H9 (cell line): Measurements from ENCODE around the gene NHSL1. TPM values are rescaled to one million over a fixed set of nuclear protein-coding genes. Genes with fewer than 3 reads are reported as not detected.

ENCODE experiments used
- DNase-seq: peaks from one replicate; pipeline ENCODE4 v3.0.0-alpha.2; 2017
- H2AFZ ChIP-seq: one replicate; pipeline ENCODE4 v1.6.1; 2013; ENCODE audit warnings: mild to moderate bottlenecking, low read length, control low read depth, moderate library complexity
- H2AK5ac ChIP-seq: 2 replicates; pipeline ENCODE4 v1.6.1; 2013; ENCODE audit warnings: low read length, control low read depth, mixed read lengths; ENCODE audit not compliant: insufficient read length
- H2BK120ac ChIP-seq: one replicate; pipeline ENCODE4 v1.6.1; 2013; ENCODE audit warnings: low read depth, mild to moderate bottlenecking, low read length, control low read depth, inconsistent platforms; ENCODE audit not compliant: poor library complexity, severe bottlenecking
- H2BK12ac ChIP-seq: 2 replicates; pipeline ENCODE4 v1.6.1; 2013; ENCODE audit warnings: low read length, control low read depth, mixed read lengths, low read depth; ENCODE audit not compliant: insufficient read length
- H2BK15ac ChIP-seq: 2 replicates; pipeline ENCODE4 v1.6.1; 2013; ENCODE audit warnings: low read depth, low read length, control low read depth
- H2BK20ac ChIP-seq: one replicate; pipeline ENCODE4 v1.6.1; 2013; ENCODE audit warnings: low read depth, mild to moderate bottlenecking, low read length, control low read depth, inconsistent platforms; ENCODE audit not compliant: poor library complexity, severe bottlenecking
- H2BK5ac ChIP-seq: 2 replicates; pipeline ENCODE4 v1.6.1; 2013; ENCODE audit warnings: low read length, control low read depth, mixed read lengths; ENCODE audit not compliant: insufficient read length
- H3K14ac ChIP-seq: 2 replicates; pipeline ENCODE4 v1.6.1; 2013; ENCODE audit warnings: low read length, control low read depth; ENCODE audit not compliant: insufficient read depth
- H3K18ac ChIP-seq: 2 replicates; pipeline ENCODE4 v1.6.1; 2013; ENCODE audit warnings: low read depth, mild to moderate bottlenecking, mixed read lengths, low read length, control low read depth; ENCODE audit not compliant: insufficient read length
- H3K23ac ChIP-seq: 2 replicates; pipeline ENCODE4 v1.6.1; 2013; ENCODE audit warnings: low read length, control low read depth, mixed read lengths, low read depth; ENCODE audit not compliant: insufficient read length
- H3K23me2 ChIP-seq: 2 replicates; pipeline ENCODE4 v1.6.1; 2013; ENCODE audit warnings: low read depth, mild to moderate bottlenecking, mixed read lengths, low read length, control low read depth; ENCODE audit not compliant: insufficient read length, poor library complexity, severe bottlenecking
- H3K27ac ChIP-seq: 2 replicates; pipeline ENCODE4 v1.5.1; 2013; ENCODE audit warnings: low read length, control low read depth, mixed read lengths, low read depth; ENCODE audit not compliant: insufficient read length
- H3K27me3 ChIP-seq: 2 replicates; pipeline ENCODE4 v1.6.1; 2013; ENCODE audit warnings: low read length, control low read depth, inconsistent platforms; ENCODE audit not compliant: insufficient read depth
- H3K4ac ChIP-seq: 2 replicates; pipeline ENCODE4 v1.6.1; 2013; ENCODE audit warnings: low read depth, mild to moderate bottlenecking, control low read depth, inconsistent platforms, low read length, moderate library complexity
- H3K4me1 ChIP-seq: 2 replicates; pipeline ENCODE4 v1.6.1; 2013; ENCODE audit warnings: low read length, control low read depth, inconsistent platforms; ENCODE audit not compliant: insufficient read depth
- H3K4me2 ChIP-seq: 2 replicates; pipeline ENCODE4 v1.6.1; 2013; ENCODE audit warnings: low read length, control low read depth, mixed read lengths; ENCODE audit not compliant: insufficient read length, insufficient read depth
- H3K56ac ChIP-seq: 2 replicates; pipeline ENCODE4 v1.6.1; 2013; ENCODE audit warnings: low read depth, mild to moderate bottlenecking, mixed read lengths, low read length, control low read depth; ENCODE audit not compliant: insufficient read length
- H3K79me1 ChIP-seq: 2 replicates; pipeline ENCODE4 v1.6.1; 2013; ENCODE audit warnings: low read depth, mild to moderate bottlenecking, moderate library complexity, low read length, control low read depth, inconsistent platforms; ENCODE audit not compliant: insufficient read depth, poor library complexity, severe bottlenecking
- H3K79me2 ChIP-seq: 2 replicates; pipeline ENCODE4 v1.6.1; 2013; ENCODE audit warnings: low read length, control low read depth, inconsistent platforms; ENCODE audit not compliant: insufficient read depth
- H3K9ac ChIP-seq: 2 replicates; pipeline ENCODE4 v1.6.1; 2013; ENCODE audit warnings: low read length, control low read depth, mixed read lengths; ENCODE audit not compliant: insufficient read length; ENCODE audit errors: extremely low read depth
- H3K9me3 ChIP-seq: one replicate; pipeline ENCODE4 v1.6.1; 2013; ENCODE audit warnings: low read depth, low read length, inconsistent platforms; ENCODE audit not compliant: control insufficient read depth
- H3T11ph ChIP-seq: one replicate; pipeline ENCODE4 v1.6.1; 2013; ENCODE audit warnings: mild to moderate bottlenecking, low read length, control low read depth, inconsistent platforms
- H4K20me1 ChIP-seq: one replicate; pipeline ENCODE4 v1.6.1; 2013; ENCODE audit not compliant: control insufficient read depth, insufficient read length, insufficient read depth
- H4K5ac ChIP-seq: 2 replicates; pipeline ENCODE4 v1.6.1; 2013; ENCODE audit warnings: low read depth, mild to moderate bottlenecking, mixed read lengths, low read length, control low read depth; ENCODE audit not compliant: insufficient read length
- H4K8ac ChIP-seq: replicated peaks from 2 replicates; pipeline ENCODE4 v1.6.1; 2013; ENCODE audit warnings: low read length, control low read depth, mixed read lengths, low read depth; ENCODE audit not compliant: insufficient read length
- H4K91ac ChIP-seq: 2 replicates; pipeline ENCODE4 v1.6.1; 2013; ENCODE audit warnings: low read depth, mild to moderate bottlenecking, moderate library complexity, mixed read lengths, low read length, control low read depth; ENCODE audit not compliant: insufficient read length
- H3K27ac Mint-ChIP-seq, 3 experiments: 2 replicates in 2 of 3; 3 replicates in 1 of 3; pipeline ENCODE4 v1.8.0; 2020 to 2021; ENCODE audit warnings: mixed read lengths in 3 of 3, mild to moderate bottlenecking in 1 of 3, moderate library complexity in 1 of 3
- H3K27me3 Mint-ChIP-seq: 2 replicates; pipeline ENCODE4 v1.8.0; 2021; ENCODE audit warnings: low read depth, mild to moderate bottlenecking, moderate library complexity, mixed read lengths
- H3K36me3 Mint-ChIP-seq, 3 experiments: 2 replicates in 2 of 3; 3 replicates in 1 of 3; pipeline ENCODE4 v1.8.0; 2020 to 2021; ENCODE audit warnings: low read depth in 3 of 3, mixed read lengths in 3 of 3; ENCODE audit not compliant: insufficient read depth in 1 of 3
- H3K4me1 Mint-ChIP-seq, 2 experiments: 2 replicates each; pipeline ENCODE4 v1.8.0; 2020; ENCODE audit warnings: mixed read lengths in 2 of 2
- H3K4me3 Mint-ChIP-seq, 2 experiments: 2 replicates in 1 of 2; 3 replicates in 1 of 2; pipeline ENCODE4 v1.8.0; 2020 to 2021; ENCODE audit warnings: mild to moderate bottlenecking in 2 of 2, mixed read lengths in 2 of 2, moderate library complexity in 1 of 2
- H3K9me3 Mint-ChIP-seq, 2 experiments: 2 replicates in 1 of 2; 3 replicates in 1 of 2; pipeline ENCODE4 v1.8.0; 2020; ENCODE audit warnings: mild to moderate bottlenecking in 2 of 2, mixed read lengths in 2 of 2, moderate library complexity in 1 of 2
- WGBS: extraction: QIAGEN DNeasy Blood & Tissue Kit; methylation state at CpG from one replicate; pipeline ENCODE4 v1.1.7; 2013; ENCODE audit warnings: missing lambda C conversion rate, low lambda C conversion rate, mixed read lengths; ENCODE audit not compliant: insufficient read length; ENCODE audit errors: extremely low coverage; 5-methylcytosine and 5-hydroxymethylcytosine counted together
- total RNA-seq: library from RNA; stranded (reverse); gene quantifications from 2 replicates; pipeline ENCODE4 v1.2.1, GENCODE V29; 2021
- TF ChIP-seq, protein P1 (sequence below): fragments of 200-600 bp; sonication (generic); conservative IDR thresholded peaks from 3 replicates; pipeline ENCODE4 v1.8.0; 2021; ENCODE audit warnings: antibody characterized with exemption, mild to moderate bottlenecking

Gene NHSL1
- total RNA-seq, 1 experiment from 2014 or later = 28.7 TPM

DNA sequence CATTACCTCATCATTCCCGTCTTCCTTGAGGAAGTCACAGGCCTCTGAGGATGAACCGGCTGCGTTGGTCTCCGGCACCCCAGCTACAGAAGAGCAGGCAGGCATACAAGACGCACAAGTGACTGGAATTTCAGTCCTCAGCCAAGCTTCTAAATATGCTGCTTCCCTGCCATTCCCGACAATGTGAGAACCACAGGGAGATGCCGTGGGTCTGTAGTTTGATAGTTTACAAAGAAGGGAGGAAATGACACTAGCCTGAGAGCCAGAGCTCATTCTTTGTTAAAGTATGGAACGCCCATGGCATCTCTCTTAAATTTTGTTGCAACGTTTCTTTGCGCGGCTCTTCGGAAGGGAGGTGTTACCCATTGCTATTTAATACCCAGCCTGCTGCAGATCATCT lies 69.5 kb downstream of the NHSL1 start:
- Histone ChIP-seq H3K23me2 (no peaks in the 10 kb centered on the region), H3K27me3 (no peaks in the 10 kb centered on the region), H3K4ac (no peak overlapping the region), H2AK5ac (no peak overlapping the region), H3K23ac (no peak overlapping the region), H3K14ac (no peak overlapping the region; the same call in 1 of the 2 replicates), H3K4me2 (no peak overlapping the region), H4K8ac (no peak overlapping the region), H2AFZ (no peak overlapping the region), H3K4me1 (no peaks in the 10 kb centered on the region), H3K9ac (no peak overlapping the region), H3K79me2 (no peaks in the 10 kb centered on the region), H4K5ac (no peak overlapping the region), H2BK120ac (no peak overlapping the region), H3T11ph (no peak overlapping the region), H4K20me1 (no peaks in the 10 kb centered on the region), H2BK20ac (no peak overlapping the region), H3K56ac (no peak overlapping the region), H2BK15ac (no peak overlapping the region), H3K18ac (no peak overlapping the region), H3K79me1 (no peaks in the 10 kb centered on the region), H3K27ac (no peak overlapping the region), H4K91ac (no peak overlapping the region), H2BK12ac (no peak overlapping the region), H2BK5ac (no peak overlapping the region), H3K9me3 (no peaks in the 10 kb centered on the region)
- Mint-ChIP-seq H3K9me3 (no peaks in the 10 kb centered on the region), H3K27ac (no peak overlapping the region), H3K36me3 (peaks cover 0 to 28% (median 3%) of the 10 kb centered on the region in 3 experiments; a peak in 4 of 7 replicates), H3K4me1 (peaks cover 6 to 10% of the 10 kb centered on the region in 2 experiments; a peak in 3 of 4 replicates), H3K27me3 (no peaks in the 10 kb centered on the region), H3K4me3 (no peak overlapping the region)
- DNase-seq = no peak
- TF ChIP-seq, protein P1, sequence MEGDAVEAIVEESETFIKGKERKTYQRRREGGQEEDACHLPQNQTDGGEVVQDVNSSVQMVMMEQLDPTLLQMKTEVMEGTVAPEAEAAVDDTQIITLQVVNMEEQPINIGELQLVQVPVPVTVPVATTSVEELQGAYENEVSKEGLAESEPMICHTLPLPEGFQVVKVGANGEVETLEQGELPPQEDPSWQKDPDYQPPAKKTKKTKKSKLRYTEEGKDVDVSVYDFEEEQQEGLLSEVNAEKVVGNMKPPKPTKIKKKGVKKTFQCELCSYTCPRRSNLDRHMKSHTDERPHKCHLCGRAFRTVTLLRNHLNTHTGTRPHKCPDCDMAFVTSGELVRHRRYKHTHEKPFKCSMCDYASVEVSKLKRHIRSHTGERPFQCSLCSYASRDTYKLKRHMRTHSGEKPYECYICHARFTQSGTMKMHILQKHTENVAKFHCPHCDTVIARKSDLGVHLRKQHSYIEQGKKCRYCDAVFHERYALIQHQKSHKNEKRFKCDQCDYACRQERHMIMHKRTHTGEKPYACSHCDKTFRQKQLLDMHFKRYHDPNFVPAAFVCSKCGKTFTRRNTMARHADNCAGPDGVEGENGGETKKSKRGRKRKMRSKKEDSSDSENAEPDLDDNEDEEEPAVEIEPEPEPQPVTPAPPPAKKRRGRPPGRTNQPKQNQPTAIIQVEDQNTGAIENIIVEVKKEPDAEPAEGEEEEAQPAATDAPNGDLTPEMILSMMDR = no peak
- WGBS = no CpG with 5 or more reads among the region's 12 CpGs
